H1 (cell line): ENCODE data around the gene ZNF683. TPM values are rescaled to one million over a fixed set of nuclear protein-coding genes. Genes with fewer than 3 reads are reported as not detected.
A peak's percentile ranks its signal among the peaks of the same experiment; 100 is the strongest.

Experiments used
- CTCF ChIA-PET: fragments of 300-600 bp; sonication (Branson Sonifier 250); formaldehyde crosslinking; loops from one replicate; lab custom pipeline; 2021; ENCODE audit not compliant: partially characterized antibody; lab: Charles Lee
- POLR2A ChIA-PET: fragments of 300-600 bp; sonication (Branson Sonifier 250); formaldehyde crosslinking; loops from one replicate; lab custom pipeline; 2021; ENCODE audit warnings: inconsistent platforms; ENCODE audit not compliant: partially characterized antibody; lab: Charles Lee
- DNase-seq, 2 experiments: peaks; one replicate each; pipeline versions ENCODE4 v3.0.0 to v3.0.0-alpha.2; 2010 to 2022; ENCODE audit warnings: low spot score in 2 of 2, low read depth in 1 of 2, mixed read lengths in 1 of 2
- FAIRE-seq: peaks from 2 replicates; lab custom pipeline; 2011; peaks lifted over from hg19 to GRCh38; lab: Jason Lieb, UNC
- H2AFZ ChIP-seq: 2 replicates; pipeline ENCODE4 v1.8.1; 2012; ENCODE audit warnings: low read length, inconsistent platforms
- H2AK5ac ChIP-seq: 2 replicates; pipeline ENCODE4 v1.6.1; 2013; ENCODE audit warnings: low read depth, low read length
- H2BK120ac ChIP-seq: replicated peaks from 2 replicates; pipeline ENCODE3; 2013; ENCODE audit warnings: low read depth, low read length, inconsistent platforms
- H2BK12ac ChIP-seq: 2 replicates; pipeline ENCODE4 v1.6.1; 2013; ENCODE audit warnings: low read depth, low read length
- H2BK15ac ChIP-seq: 2 replicates; pipeline ENCODE4 v1.6.1; 2013; ENCODE audit warnings: low read length
- H2BK20ac ChIP-seq: 2 replicates; pipeline ENCODE4 v1.6.1; 2013; ENCODE audit warnings: low read length
- H2BK5ac ChIP-seq: 2 replicates; pipeline ENCODE4 v1.6.1; 2013; ENCODE audit warnings: low read depth, low read length
- H3K14ac ChIP-seq: 2 replicates; pipeline ENCODE4 v1.6.1; 2013; ENCODE audit warnings: inconsistent platforms; ENCODE audit not compliant: insufficient read length
- H3K18ac ChIP-seq: 2 replicates; pipeline ENCODE4 v1.6.1; 2013; ENCODE audit warnings: low read length; ENCODE audit errors: extremely low read depth
- H3K23ac ChIP-seq: 2 replicates; pipeline ENCODE4 v1.6.1; 2013; ENCODE audit warnings: inconsistent platforms; ENCODE audit not compliant: insufficient read length
- H3K23me2 ChIP-seq: 2 replicates; pipeline ENCODE4 v1.6.1; 2013; ENCODE audit warnings: low read depth, low read length
- H3K27ac ChIP-seq: 2 replicates; pipeline ENCODE4 v1.6.1; 2011; ENCODE audit warnings: low read depth, low read length, inconsistent platforms
- H3K27me3 ChIP-seq, 4 experiments: replicated peaks in 1 of 4; 1 replicate in 1 of 4; 2 replicates in 3 of 4; pipeline versions ENCODE4 v1.6.1 to v1.8.1; 2011 to 2013; ENCODE audit warnings: low read length in 3 of 4, mild to moderate bottlenecking in 3 of 4, inconsistent platforms in 2 of 4, mixed read lengths in 2 of 4, moderate library complexity in 1 of 4; ENCODE audit not compliant: control insufficient read depth in 3 of 4, insufficient read depth in 3 of 4; ENCODE audit errors: extremely low read depth in 1 of 4
- H3K36me3 ChIP-seq, 4 experiments: 2 replicates each; pipeline versions ENCODE4 v1.6.1 to v1.8.1; 2011 to 2013; ENCODE audit warnings: mild to moderate bottlenecking in 4 of 4, low read length in 3 of 4, moderate library complexity in 2 of 4, control low read depth in 1 of 4, inconsistent platforms in 1 of 4; ENCODE audit not compliant: insufficient read depth in 4 of 4, control insufficient read depth in 2 of 4
- H3K4ac ChIP-seq: replicated peaks from 2 replicates; pipeline ENCODE3; 2013; ENCODE audit warnings: low read length, low read depth, mixed read lengths, inconsistent platforms; ENCODE audit not compliant: insufficient read length
- H3K4me1 ChIP-seq, 4 experiments: replicated peaks in 1 of 4; 1 replicate in 1 of 4; 2 replicates in 3 of 4; pipeline versions ENCODE4 v1.6.1 to v1.8.1; 2011 to 2013; ENCODE audit warnings: low read length in 3 of 4, inconsistent platforms in 2 of 4, mixed read lengths in 1 of 4; ENCODE audit not compliant: insufficient read depth in 4 of 4, control insufficient read depth in 3 of 4
- H3K4me2 ChIP-seq, 2 experiments: 2 replicates each; pipeline versions ENCODE4 v1.6.1 to v1.8.1; 2011 to 2013; ENCODE audit warnings: low read depth in 2 of 2, low read length in 2 of 2, control low read depth in 1 of 2, inconsistent platforms in 1 of 2, mild to moderate bottlenecking in 1 of 2; ENCODE audit not compliant: insufficient read depth in 1 of 2
- H3K4me3 ChIP-seq, 4 experiments: fragments of 200-600, 300-600 bp in 1 of 4; sonication (generic), shearing (Covaris generic), sonication (Bioruptor Twin) in 1 of 4; 2 replicates each; pipeline versions ENCODE4 v1.5.1 to v1.8.1; 2011 to 2016; ENCODE audit warnings: low read length in 4 of 4, low read depth in 3 of 4, control low read depth in 2 of 4, inconsistent platforms in 2 of 4, mild to moderate bottlenecking in 2 of 4, mixed read lengths in 1 of 4, moderate library complexity in 1 of 4; ENCODE audit not compliant: insufficient read depth in 2 of 4; ENCODE audit errors: extremely low read depth in 1 of 4
- H3K56ac ChIP-seq: replicated peaks from 2 replicates; pipeline ENCODE3; 2013; ENCODE audit warnings: low read depth, mild to moderate bottlenecking, mixed read lengths, low read length, inconsistent platforms; ENCODE audit not compliant: insufficient read length
- H3K79me1 ChIP-seq: 2 replicates; pipeline ENCODE4 v1.6.1; 2013; ENCODE audit warnings: low read depth, low read length, control low read depth
- H3K79me2 ChIP-seq, 2 experiments: 2 replicates each; pipeline versions ENCODE4 v1.6.1 to v1.8.1; 2012 to 2013; ENCODE audit warnings: low read length in 2 of 2, mild to moderate bottlenecking in 2 of 2, inconsistent platforms in 1 of 2; ENCODE audit not compliant: insufficient read depth in 2 of 2, control insufficient read depth in 1 of 2
- H3K9ac ChIP-seq, 4 experiments: replicated peaks in 1 of 4; 1 replicate in 1 of 4; 2 replicates in 3 of 4; pipeline versions ENCODE4 v1.6.1 to v1.8.1; 2011 to 2013; ENCODE audit warnings: low read depth in 3 of 4, low read length in 3 of 4, control low read depth in 2 of 4, mild to moderate bottlenecking in 2 of 4, moderate library complexity in 2 of 4, inconsistent platforms in 1 of 4; ENCODE audit errors: extremely low read depth in 1 of 4
- H3K9me3 ChIP-seq, 2 experiments: 2 replicates each; pipeline versions ENCODE4 v1.6.1 to v1.8.1; 2012 to 2013; ENCODE audit warnings: mild to moderate bottlenecking in 2 of 2, moderate library complexity in 2 of 2, control low read depth in 1 of 2, inconsistent platforms in 1 of 2, low read depth in 1 of 2, low read length in 1 of 2, mixed read lengths in 1 of 2; ENCODE audit not compliant: insufficient read depth in 2 of 2
- H4K20me1 ChIP-seq, 2 experiments: replicated peaks in 1 of 2; 2 replicates each; pipeline versions ENCODE3 to v1.8.1; 2011 to 2013; ENCODE audit warnings: inconsistent platforms in 2 of 2, low read length in 2 of 2, mild to moderate bottlenecking in 1 of 2; ENCODE audit not compliant: insufficient read depth in 2 of 2, control insufficient read depth in 1 of 2
- H4K5ac ChIP-seq: 2 replicates; pipeline ENCODE4 v1.6.1; 2013; ENCODE audit warnings: low read length, low read depth, mixed read lengths, inconsistent platforms; ENCODE audit not compliant: insufficient read length
- H4K8ac ChIP-seq: 2 replicates; pipeline ENCODE4 v1.8.0; 2013; ENCODE audit warnings: mild to moderate bottlenecking, moderate library complexity, low read length, inconsistent platforms; ENCODE audit not compliant: insufficient read depth; ENCODE audit errors: extremely low read depth
- H4K91ac ChIP-seq: replicated peaks from 2 replicates; pipeline ENCODE3; 2013; ENCODE audit warnings: low read length, mixed read lengths, inconsistent platforms; ENCODE audit not compliant: insufficient read length
- BCL11A ChIP-seq, 2 experiments: IDR thresholded peaks; one replicate each; pipeline ENCODE4 v1.6.1; 2011; ENCODE audit warnings: low read depth in 2 of 2, low read length in 2 of 2, mild to moderate bottlenecking in 2 of 2
- GABPA ChIP-seq: IDR thresholded peaks from 2 replicates; pipeline ENCODE4 v1.6.1; 2011; ENCODE audit warnings: mild to moderate bottlenecking, low read length, moderate library complexity, borderline replicate concordance; ENCODE audit not compliant: insufficient read depth
- HDAC2 ChIP-seq, 2 experiments: fragments of 300-600 bp in 1 of 2; sonication (generic) in 1 of 2; IDR thresholded peaks; 2 replicates each; pipeline ENCODE4 v1.6.1; 2011 to 2012; ENCODE audit warnings: low read depth in 2 of 2, low read length in 2 of 2, mild to moderate bottlenecking in 2 of 2, moderate library complexity in 2 of 2, borderline replicate concordance in 1 of 2, inconsistent platforms in 1 of 2
- PHF8 ChIP-seq: fragments of 200-600 bp; sonication (generic); conservative IDR thresholded peaks from 2 replicates; pipeline ENCODE4 v1.7.1; 2012; ENCODE audit warnings: low read depth, mild to moderate bottlenecking, inconsistent platforms, low read length, moderate library complexity
- RFX5 ChIP-seq: IDR thresholded peaks from 2 replicates; pipeline ENCODE4 v1.6.1; 2011; ENCODE audit warnings: low read depth, low read length, improper control_type of control experiment, borderline replicate concordance
- WGBS, 2 experiments: shearing (Covaris generic) in 1 of 2; methylation state at CpG; one replicate each; pipeline versions ENCODE4 v1.1.6 to v1.1.7; 2013 to 2015; ENCODE audit warnings: low lambda C conversion rate in 2 of 2, mixed read lengths in 2 of 2, inconsistent platforms in 1 of 2, low coverage in 1 of 2, missing lambda C conversion rate in 1 of 2; ENCODE audit not compliant: insufficient replicate concordance in 2 of 2, insufficient coverage in 1 of 2, insufficient read length in 1 of 2; ENCODE audit errors: extremely low coverage in 1 of 2, missing lambda C conversion rate in 1 of 2; 5-methylcytosine and 5-hydroxymethylcytosine counted together
- polyA plus RNA-seq, 7 experiments: library from polyadenylated mRNA; depleted of rRNA in 3 of 7; stranded (reverse) in 5 of 7; unstranded in 2 of 7; fragments of >200 nt in 5 of 7; fragments of 200-250 nt in 2 of 7; gene quantifications; 1 replicate in 5 of 7; 2 replicates in 1 of 7; 4 replicates in 1 of 7; pipeline versions ENCODE4 v1.2.1 to v1.2.3, GENCODE V29; 2011 to 2013; ENCODE audit warnings: missing spikeins in 2 of 7, mixed read lengths in 2 of 7
- total RNA-seq: library from RNA; stranded (reverse); fragmentation: NEBNext Ultra II Directional; extraction: Animal tissue kit (Norgen Biotek cat#: 25700); gene quantifications from 2 replicates; pipeline ENCODE4 v1.2.1, GENCODE V29; 2021

Gene ZNF683
- total and polyA plus RNA-seq, 2 of the 8 experiments (the other 6 are each of a cell fraction or from before 2014, with no cell fraction given) = not detected

- CTCF ChIA-PET = interaction anchor here (1.3 to 57.0 kb wide), 3 partner anchors 9 to 44 kb away, joined by 3 to 1530 read pairs (median 3); partner anchors contain the start of genes SH3BGRL3 and UBXN11
- DNase-seq = no peak
Observed at GRCh38 chr1:26337206-26337535, 35.4 kb downstream of the ZNF683 start.

More at GRCh38 chr1:26337206-26337535, 35.4 kb downstream of the ZNF683 start:
- H3K27ac ChIP-seq = no peak overlapping the region
- peak overlapping the region; percentile 94 for H2BK12ac ChIP-seq
- peak overlapping the region; percentile 82 for H4K91ac ChIP-seq
- H3K14ac ChIP-seq = no peak overlapping the region
- no peak overlapping the region for H3K23ac ChIP-seq
- H3K9me3 ChIP-seq = no peaks in the 10 kb centered on the region
- peaks cover 3 to 12% (median 6%) of the 10 kb centered on the region in 4 experiments for H3K4me1 ChIP-seq
- H2BK120ac ChIP-seq = no peak overlapping the region
- no peak for TF ChIP-seq PHF8
- TF ChIP-seq BCL11A (IDR thresholded peaks at IDR 0.05; ENCODE audit: low read depth in 2 of 2, low read length in 2 of 2) = no peak
- no peak for TF ChIP-seq HDAC2 (IDR thresholded peaks at IDR 0.05; ENCODE audit: borderline replicate concordance in 1 of 2, low read depth in 2 of 2, low read length in 2 of 2)
- TF ChIP-seq RFX5 = no peak
- TF ChIP-seq GABPA = no peak
- H3K79me1 ChIP-seq = no peaks in the 10 kb centered on the region
- H2AFZ ChIP-seq = no peak overlapping the region
- 69% methylated on average over 7 of the region's 7 CpGs; no CpG with 5 or more reads in 1 of the 2 experiments for WGBS, 2 experiments
- no peak overlapping the region for H3K4ac ChIP-seq
- peak overlapping the region in 1 of 4 experiments; percentile 86; a peak in 1 of 8 replicates for H3K4me3 ChIP-seq
- peak overlapping the region in 2 of 4 experiments; percentile 13 to 20; a peak in 1 of 7 replicates for H3K9ac ChIP-seq
- H3K4me2 ChIP-seq = peak overlapping the region; percentile 92 to 99; a peak in 3 of 4 replicates
- H4K5ac ChIP-seq = no peak overlapping the region
- no peak for FAIRE-seq
- peaks cover 0 to 2% (median 0%) of the 10 kb centered on the region in 4 experiments; a peak in 1 of 8 replicates for H3K36me3 ChIP-seq
- H3K18ac ChIP-seq = peak overlapping the region; percentile 60
- peak overlapping the region; percentile 83; the same call in 1 of the 2 replicates for H2BK5ac ChIP-seq
- no peaks in the 10 kb centered on the region for H4K20me1 ChIP-seq
- H3K56ac ChIP-seq = peak overlapping the region; percentile 49
- H2BK15ac ChIP-seq = no peak overlapping the region; the same call in 1 of the 2 replicates
- POLR2A ChIA-PET = interaction anchor here (0.8 to 6.1 kb wide), 11 partner anchors 11 to 148 kb away, joined by 3 to 44 read pairs (median 14); partner anchors contain the start of genes CD52, CRYBG2, LIN28A and SH3BGRL3
- H2BK20ac ChIP-seq = peak overlapping the region; percentile 23; the same call in 1 of the 2 replicates
- no peaks in the 10 kb centered on the region for H3K79me2 ChIP-seq
- peaks cover 8% of the 10 kb centered on the region; the same call in 1 of the 2 replicates for H3K23me2 ChIP-seq
- no peak overlapping the region for H4K8ac ChIP-seq
- H3K27me3 ChIP-seq = peaks cover 0 to 11% (median 5%) of the 10 kb centered on the region in 4 experiments; a peak in 5 of 7 replicates
- H2AK5ac ChIP-seq = peak overlapping the region; percentile 97
